ENCODE data around the gene P3H2.

P3H2 gene

DNA sequence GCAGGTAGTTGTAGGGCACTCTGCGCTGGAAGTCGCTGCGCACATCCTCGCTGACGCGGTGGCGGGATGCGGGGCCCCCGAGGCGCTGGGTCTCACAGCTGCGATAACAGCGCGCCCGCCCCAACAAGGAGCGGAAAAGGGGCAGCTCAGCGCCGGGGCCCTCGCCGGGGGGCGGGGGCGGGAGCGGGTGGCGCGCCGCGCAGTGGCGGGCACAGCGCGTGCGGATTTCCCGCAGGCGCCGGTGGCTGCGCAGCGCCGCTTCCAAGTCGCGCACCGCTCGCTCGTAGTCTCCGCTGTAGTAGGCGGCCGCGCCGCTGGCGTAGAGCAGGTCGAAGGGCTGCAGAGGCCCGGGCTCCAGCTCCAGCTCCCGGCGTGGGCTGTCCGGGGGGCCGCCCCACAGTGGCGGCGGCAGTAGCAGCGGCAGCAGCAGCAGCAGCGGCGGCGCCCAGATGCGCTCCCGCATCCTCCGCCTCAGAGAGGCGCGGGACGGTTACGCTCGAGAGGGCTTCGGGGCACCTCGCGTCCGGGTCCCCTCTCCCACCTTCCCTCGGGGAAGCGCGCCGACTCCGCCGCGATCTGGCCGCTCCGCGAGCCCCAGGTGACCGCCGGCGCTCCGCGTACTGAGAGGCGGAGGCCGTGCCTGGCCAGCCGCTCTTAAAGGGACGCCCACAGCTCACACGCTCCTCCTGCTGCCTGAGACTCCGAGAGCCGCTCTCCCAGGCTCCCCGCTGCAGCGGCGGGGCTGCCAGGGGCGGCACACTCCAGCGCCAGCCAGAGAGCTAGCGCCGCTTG, at the start of gene P3H2 (continued):
- TF ChIP-seq ZBTB11 (tag by site-specific recombination; conservative IDR thresholded peaks at IDR 0.05; ENCODE audit: low read depth): peak; percentile 41; the same call in 1 of the 2 replicates
- TF ChIP-seq ZNF146 (tag by site-specific recombination; IDR thresholded peaks at IDR 0.05): 0 out of 2 replicates have a peak, but pooled peaks have one; percentile 4
- peak; percentile 85 for TF ChIP-seq ZNF341 (tag by site-specific recombination; IDR thresholded peaks at IDR 0.05; ENCODE audit: low read depth)
- no peak for TF ChIP-seq ZNF37A (tag by site-specific recombination; IDR thresholded peaks at IDR 0.05)
- peak; percentile 49 for TF ChIP-seq ZNF596 (tag by site-specific recombination; IDR thresholded peaks at IDR 0.05)
- TF ChIP-seq HOXA7 (CRISPR knock-in tag; IDR thresholded peaks at IDR 0.05; ENCODE audit: borderline replicate concordance): no peak
- TF ChIP-seq ZNF48 (tag by site-specific recombination; IDR thresholded peaks at IDR 0.05): no peak

GRCh38 chr3:190169877-190170276, 49.2 kb upstream of the P3H2 start:
- Histone ChIP-seq H3K9me3 (ENCODE audit: control insufficient read depth, insufficient read depth, low read depth, low read length) (no peaks in the 10 kb centered on the region), H3K4me3 (ENCODE audit: low read depth, low read length) (no peak overlapping the region), H3K27ac (ENCODE audit: extremely low read depth, low read depth, low read length) (no peak overlapping the region), H3K4me1 (ENCODE audit: control insufficient read depth, insufficient read depth, low read length) (peaks cover 4% of the 10 kb centered on the region; the same call in 1 of the 2 replicates), H3K36me3 (ENCODE audit: control insufficient read depth in 2 of 2, insufficient read depth in 1 of 2, low read length in 2 of 2) (no peaks in the 10 kb centered on the region)
- CTCF ChIA-PET: no interaction called here
- POLR2A ChIA-PET: no interaction called here
- TF ChIP-seq YY2 (tag by site-specific recombination; IDR thresholded peaks at IDR 0.05) (no peak), ZSCAN16 (tag by site-specific recombination; IDR thresholded peaks at IDR 0.05) (no peak), REPIN1 (tag by site-specific recombination; IDR thresholded peaks at IDR 0.05; ENCODE audit: low read depth) (no peak), ZBTB8A (tag by site-specific recombination; IDR thresholded peaks at IDR 0.05) (no peak), ZNF791 (tag by site-specific recombination; IDR thresholded peaks at IDR 0.05) (no peak), ZNF548 (tag by site-specific recombination; IDR thresholded peaks at IDR 0.05) (no peak), ZNF707 (tag by site-specific recombination; IDR thresholded peaks at IDR 0.05) (no peak), ZNF843 (tag by site-specific recombination; IDR thresholded peaks at IDR 0.05) (no peak), HOXA7 (CRISPR knock-in tag; IDR thresholded peaks at IDR 0.05; ENCODE audit: borderline replicate concordance) (no peak), ZNF221 (tag by site-specific recombination; IDR thresholded peaks at IDR 0.05; ENCODE audit: borderline replicate concordance) (no peak), ZNF549 (tag by site-specific recombination; IDR thresholded peaks at IDR 0.05) (no peak), ZBTB11 (tag by site-specific recombination; conservative IDR thresholded peaks at IDR 0.05; ENCODE audit: low read depth) (no peak), SP7 (tag by site-specific recombination; IDR thresholded peaks at IDR 0.05) (no peak)
- TF ChIP-seq, protein P1, sequence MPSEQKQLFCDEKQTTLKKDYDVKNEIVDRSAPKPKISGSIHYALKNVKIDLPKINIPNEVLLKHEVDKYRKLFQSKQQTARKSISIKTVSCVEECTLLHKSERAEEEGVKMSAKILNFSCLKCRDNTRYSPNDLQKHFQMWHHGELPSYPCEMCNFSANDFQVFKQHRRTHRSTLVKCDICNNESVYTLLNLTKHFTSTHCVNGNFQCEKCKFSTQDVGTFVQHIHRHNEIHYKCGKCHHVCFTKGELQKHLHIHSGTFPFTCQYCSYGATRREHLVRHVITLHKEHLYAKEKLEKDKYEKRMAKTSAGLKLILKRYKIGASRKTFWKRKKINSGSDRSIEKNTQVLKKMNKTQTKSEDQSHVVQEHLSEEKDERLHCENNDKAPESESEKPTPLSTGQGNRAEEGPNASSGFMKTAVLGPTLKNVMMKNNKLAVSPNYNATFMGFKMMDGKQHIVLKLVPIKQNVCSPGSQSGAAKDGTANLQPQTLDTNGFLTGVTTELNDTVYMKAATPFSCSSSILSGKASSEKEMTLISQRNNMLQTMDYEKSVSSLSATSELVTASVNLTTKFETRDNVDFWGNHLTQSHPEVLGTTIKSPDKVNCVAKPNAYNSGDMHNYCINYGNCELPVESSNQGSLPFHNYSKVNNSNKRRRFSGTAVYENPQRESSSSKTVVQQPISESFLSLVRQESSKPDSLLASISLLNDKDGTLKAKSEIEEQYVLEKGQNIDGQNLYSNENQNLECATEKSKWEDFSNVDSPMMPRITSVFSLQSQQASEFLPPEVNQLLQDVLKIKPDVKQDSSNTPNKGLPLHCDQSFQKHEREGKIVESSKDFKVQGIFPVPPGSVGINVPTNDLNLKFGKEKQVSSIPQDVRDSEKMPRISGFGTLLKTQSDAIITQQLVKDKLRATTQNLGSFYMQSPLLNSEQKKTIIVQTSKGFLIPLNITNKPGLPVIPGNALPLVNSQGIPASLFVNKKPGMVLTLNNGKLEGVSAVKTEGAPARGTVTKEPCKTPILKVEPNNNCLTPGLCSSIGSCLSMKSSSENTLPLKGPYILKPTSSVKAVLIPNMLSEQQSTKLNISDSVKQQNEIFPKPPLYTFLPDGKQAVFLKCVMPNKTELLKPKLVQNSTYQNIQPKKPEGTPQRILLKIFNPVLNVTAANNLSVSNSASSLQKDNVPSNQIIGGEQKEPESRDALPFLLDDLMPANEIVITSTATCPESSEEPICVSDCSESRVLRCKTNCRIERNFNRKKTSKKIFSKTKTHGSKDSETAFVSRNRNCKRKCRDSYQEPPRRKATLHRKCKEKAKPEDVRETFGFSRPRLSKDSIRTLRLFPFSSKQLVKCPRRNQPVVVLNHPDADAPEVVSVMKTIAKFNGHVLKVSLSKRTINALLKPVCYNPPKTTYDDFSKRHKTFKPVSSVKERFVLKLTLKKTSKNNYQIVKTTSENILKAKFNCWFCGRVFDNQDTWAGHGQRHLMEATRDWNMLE (tag by site-specific recombination; conservative IDR thresholded peaks at IDR 0.05; ENCODE audit: low read depth): no peak
- TF ChIP-seq, protein P2, sequence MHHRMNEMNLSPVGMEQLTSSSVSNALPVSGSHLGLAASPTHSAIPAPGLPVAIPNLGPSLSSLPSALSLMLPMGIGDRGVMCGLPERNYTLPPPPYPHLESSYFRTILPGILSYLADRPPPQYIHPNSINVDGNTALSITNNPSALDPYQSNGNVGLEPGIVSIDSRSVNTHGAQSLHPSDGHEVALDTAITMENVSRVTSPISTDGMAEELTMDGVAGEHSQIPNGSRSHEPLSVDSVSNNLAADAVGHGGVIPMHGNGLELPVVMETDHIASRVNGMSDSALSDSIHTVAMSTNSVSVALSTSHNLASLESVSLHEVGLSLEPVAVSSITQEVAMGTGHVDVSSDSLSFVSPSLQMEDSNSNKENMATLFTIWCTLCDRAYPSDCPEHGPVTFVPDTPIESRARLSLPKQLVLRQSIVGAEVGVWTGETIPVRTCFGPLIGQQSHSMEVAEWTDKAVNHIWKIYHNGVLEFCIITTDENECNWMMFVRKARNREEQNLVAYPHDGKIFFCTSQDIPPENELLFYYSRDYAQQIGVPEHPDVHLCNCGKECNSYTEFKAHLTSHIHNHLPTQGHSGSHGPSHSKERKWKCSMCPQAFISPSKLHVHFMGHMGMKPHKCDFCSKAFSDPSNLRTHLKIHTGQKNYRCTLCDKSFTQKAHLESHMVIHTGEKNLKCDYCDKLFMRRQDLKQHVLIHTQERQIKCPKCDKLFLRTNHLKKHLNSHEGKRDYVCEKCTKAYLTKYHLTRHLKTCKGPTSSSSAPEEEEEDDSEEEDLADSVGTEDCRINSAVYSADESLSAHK (tag by site-specific recombination; IDR thresholded peaks at IDR 0.05): no peak
